GM18517 (cell line): ENCODE results near the gene TTLL5.
"Not testable (repeated sequence)": the region's sequence is repeated elsewhere in the genome, so short reads cannot be mapped to it uniquely, and the experiment has no call there.

Experiments used
- ATAC-seq: cut with Tn5 transposase; IDR thresholded peaks from one replicate; pipeline ENCODE4 v1.9.1; 2021; ENCODE audit warnings: mild to moderate bottlenecking, moderate library complexity; ENCODE audit not compliant: unreplicated experiment

TTLL5 gene

GRCh38 chr14:75906228-75906627, 245.2 kb downstream of the TTLL5 start:
- ATAC-seq = no peak

- no peak for ATAC-seq
These were observed 245.7 kb downstream of the TTLL5 start for GRCh38 chr14:75906680-75907280.

- ATAC-seq = no peak
These were observed 246.8 kb downstream of the TTLL5 start for GRCh38 chr14:75907756-75908359.

GRCh38 chr14:75909630-75910029, 248.6 kb downstream of the TTLL5 start:
- ATAC-seq = no peak

GRCh38 chr14:75910048-75910447, 249.0 kb downstream of the TTLL5 start:
- no peak for ATAC-seq

GRCh38 chr14:75911883-75912282, 250.8 kb downstream of the TTLL5 start:
- ATAC-seq = no peak

GRCh38 chr14:75913183-75913582, 252.1 kb downstream of the TTLL5 start:
- ATAC-seq = no peak

GRCh38 chr14:75915045-75915444, 254.0 kb downstream of the TTLL5 start:
- no peak for ATAC-seq

GRCh38 chr14:75917322-75917945, 256.4 kb downstream of the TTLL5 start:
- no peak for ATAC-seq

GRCh38 chr14:75917946-75918335, 256.9 kb downstream of the TTLL5 start:
- no peak for ATAC-seq

GRCh38 chr14:75920421-75920820, 259.4 kb downstream of the TTLL5 start:
- ATAC-seq = not testable (repeated sequence)

- ATAC-seq = not testable (repeated sequence)
These were observed 264.2 kb downstream of the TTLL5 start for GRCh38 chr14:75925141-75925840.

GRCh38 chr14:75926431-75927115, 265.5 kb downstream of the TTLL5 start:
- ATAC-seq = no peak

GRCh38 chr14:75927564-75928087, 266.6 kb downstream of the TTLL5 start:
- ATAC-seq = no peak

- no peak for ATAC-seq
These were observed 267.7 kb downstream of the TTLL5 start for GRCh38 chr14:75928690-75929181.

GRCh38 chr14:75933712-75934296, 272.8 kb downstream of the TTLL5 start:
- no peak for ATAC-seq

- no peak for ATAC-seq
These were observed 274.1 kb downstream of the TTLL5 start for GRCh38 chr14:75934998-75935628.

GRCh38 chr14:75939200-75939599, 278.2 kb downstream of the TTLL5 start:
- no peak for ATAC-seq

- ATAC-seq = no peak
These were observed 280.0 kb downstream of the TTLL5 start for GRCh38 chr14:75941030-75941429.
